Parathyroid adenoma (tissue), 2 donors: ENCODE measurements around the gene ABCB9.
"Not testable (repeated sequence)": the region's sequence is repeated elsewhere in the genome, so short reads cannot be mapped to it uniquely, and the experiment has no call there.

Experiments
- H2AFZ ChIP-seq: fragments of 300-600 bp; sonication (generic); one replicate; pipeline ENCODE4 v1.7.0; 2017; ENCODE audit warnings: antibody characterized with exemption, mild to moderate bottlenecking
- H3K27ac ChIP-seq: fragments of 300-600 bp; sonication (generic); one replicate; pipeline ENCODE4 v1.7.0; 2017
- H3K27me3 ChIP-seq: fragments of 300-600 bp; sonication (generic); one replicate; pipeline ENCODE4 v1.7.0; 2017; ENCODE audit warnings: low read length; ENCODE audit not compliant: control insufficient read depth, insufficient read depth
- H3K36me3 ChIP-seq: fragments of 300-600 bp; sonication (generic); one replicate; pipeline ENCODE4 v1.7.0; 2017; ENCODE audit warnings: low read length; ENCODE audit not compliant: control insufficient read depth, insufficient read depth
- H3K4me1 ChIP-seq: fragments of 300-600 bp; sonication (generic); one replicate; pipeline ENCODE4 v1.7.0; 2017; ENCODE audit warnings: control low read depth
- H3K4me2 ChIP-seq: fragments of 300-600 bp; sonication (generic); one replicate; pipeline ENCODE4 v1.7.0; 2017; ENCODE audit warnings: low read length
- H3K4me3 ChIP-seq: fragments of 300-600 bp; sonication (generic); one replicate; pipeline ENCODE4 v1.7.0; 2017; ENCODE audit warnings: low read depth, low read length
- H3K79me2 ChIP-seq: fragments of 300-600 bp; sonication (generic); one replicate; pipeline ENCODE4 v1.7.0; 2017; ENCODE audit warnings: control low read depth
- H3K9ac ChIP-seq: fragments of 300-600 bp; sonication (generic); one replicate; pipeline ENCODE4 v1.7.0; 2017; ENCODE audit warnings: mild to moderate bottlenecking
- H3K9me3 ChIP-seq: fragments of 300-600 bp; sonication (generic); one replicate; pipeline ENCODE4 v1.7.0; 2017; ENCODE audit warnings: low read length; ENCODE audit not compliant: control insufficient read depth
- TF ChIP-seq, protein P1 (sequence below): fragments of 300-600 bp; sonication (generic); IDR thresholded peaks from one replicate; pipeline ENCODE4 v1.7.0; 2017; ENCODE audit warnings: antibody characterized with exemption, mild to moderate bottlenecking
- donor health status: primary hyperparathyroidism.

ABCB9 gene

DNA sequence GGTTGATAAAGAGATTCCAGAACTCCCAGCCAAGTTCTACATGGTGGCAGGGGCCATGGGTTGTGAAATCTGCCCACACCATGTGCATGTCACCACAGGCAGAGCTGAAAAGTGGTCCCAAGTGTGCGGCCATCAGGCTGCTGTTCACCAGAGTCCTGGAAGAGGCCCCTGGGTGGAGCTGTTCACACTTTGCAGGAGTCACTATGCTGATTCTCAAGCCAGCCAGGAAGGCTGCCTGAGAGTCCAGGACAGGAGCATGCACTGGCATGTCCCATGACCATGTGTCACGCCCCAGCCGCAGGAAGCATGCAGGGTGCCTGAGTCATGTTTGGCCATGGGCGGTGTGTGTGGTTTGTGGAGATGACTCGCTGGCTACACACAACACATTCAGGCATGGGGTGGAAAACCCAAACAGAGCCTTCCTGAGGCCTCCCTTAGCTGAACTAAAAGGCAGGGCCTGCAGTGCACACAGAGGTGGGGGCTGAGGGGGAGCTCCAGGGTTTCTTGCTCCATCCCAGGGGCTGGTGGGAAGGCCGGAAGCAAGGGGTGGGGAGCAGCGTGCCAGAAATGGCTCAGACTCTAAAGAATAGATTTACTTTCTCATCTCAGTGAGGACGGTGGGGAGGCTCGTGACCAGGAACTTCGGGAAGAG, 19.4 kb downstream of the ABCB9 start:
- Histone ChIP-seq H3K36me3 (no peaks in the 10 kb centered on the region), H3K27ac (no peak overlapping the region), H3K4me1 (no peaks in the 10 kb centered on the region), H3K4me3 (no peak overlapping the region), H3K79me2 (peaks cover 1% of the 10 kb centered on the region), H3K9ac (no peak overlapping the region), H2AFZ (no peak overlapping the region), H3K9me3 (no peaks in the 10 kb centered on the region), H3K4me2 (no peak overlapping the region), H3K27me3 (no peaks in the 10 kb centered on the region)
- TF ChIP-seq, protein P1, sequence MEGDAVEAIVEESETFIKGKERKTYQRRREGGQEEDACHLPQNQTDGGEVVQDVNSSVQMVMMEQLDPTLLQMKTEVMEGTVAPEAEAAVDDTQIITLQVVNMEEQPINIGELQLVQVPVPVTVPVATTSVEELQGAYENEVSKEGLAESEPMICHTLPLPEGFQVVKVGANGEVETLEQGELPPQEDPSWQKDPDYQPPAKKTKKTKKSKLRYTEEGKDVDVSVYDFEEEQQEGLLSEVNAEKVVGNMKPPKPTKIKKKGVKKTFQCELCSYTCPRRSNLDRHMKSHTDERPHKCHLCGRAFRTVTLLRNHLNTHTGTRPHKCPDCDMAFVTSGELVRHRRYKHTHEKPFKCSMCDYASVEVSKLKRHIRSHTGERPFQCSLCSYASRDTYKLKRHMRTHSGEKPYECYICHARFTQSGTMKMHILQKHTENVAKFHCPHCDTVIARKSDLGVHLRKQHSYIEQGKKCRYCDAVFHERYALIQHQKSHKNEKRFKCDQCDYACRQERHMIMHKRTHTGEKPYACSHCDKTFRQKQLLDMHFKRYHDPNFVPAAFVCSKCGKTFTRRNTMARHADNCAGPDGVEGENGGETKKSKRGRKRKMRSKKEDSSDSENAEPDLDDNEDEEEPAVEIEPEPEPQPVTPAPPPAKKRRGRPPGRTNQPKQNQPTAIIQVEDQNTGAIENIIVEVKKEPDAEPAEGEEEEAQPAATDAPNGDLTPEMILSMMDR: no peak

DNA sequence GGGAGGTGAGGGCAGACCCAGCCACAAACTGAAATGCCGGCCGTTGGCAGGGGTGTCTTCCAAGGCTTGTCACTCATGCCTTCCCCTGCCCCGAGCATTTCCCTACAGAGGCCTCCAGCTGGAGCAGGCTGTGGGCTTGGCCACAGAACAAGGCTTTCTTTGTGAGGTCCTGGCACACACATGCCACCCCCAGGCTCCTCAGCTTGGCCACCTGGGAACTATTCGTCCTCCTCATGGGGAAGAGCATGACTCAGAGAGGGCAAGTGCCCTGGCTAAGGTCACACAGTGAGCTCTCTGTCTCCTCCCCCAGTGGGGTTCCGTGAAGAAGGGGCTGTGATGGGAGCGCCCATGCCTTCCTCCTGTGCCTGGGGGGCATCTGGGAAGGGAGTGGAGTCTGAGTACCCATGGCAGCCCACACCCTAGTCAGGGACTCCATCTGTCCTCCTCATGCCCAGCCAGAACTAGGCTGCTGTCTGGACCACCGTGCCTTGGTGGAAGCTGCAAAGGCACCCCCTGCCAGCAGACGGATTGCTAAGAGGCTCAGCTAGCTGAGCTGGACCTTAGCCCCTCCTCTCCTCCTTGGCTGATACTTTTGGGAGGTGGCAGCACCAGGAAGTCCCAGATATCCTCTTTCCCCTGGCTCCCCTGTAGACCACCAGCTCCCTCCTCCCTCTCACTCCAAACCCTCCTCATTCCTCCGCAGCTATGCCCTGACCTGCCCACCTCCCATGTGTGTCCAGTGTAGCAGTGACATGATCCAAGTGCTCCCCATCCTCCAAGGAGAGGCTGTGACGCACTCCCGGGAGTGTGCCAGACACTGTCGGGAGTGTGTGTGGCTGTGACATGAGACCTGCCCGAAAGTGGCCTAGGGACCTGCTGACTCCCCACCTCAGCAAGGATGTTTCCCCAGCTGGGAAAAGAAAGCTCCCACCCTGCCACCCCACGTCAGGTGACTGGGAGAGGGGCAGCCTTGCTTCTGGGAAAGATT, 21.4 kb downstream of the ABCB9 start:
- no peak overlapping the region for H3K9ac ChIP-seq
- H3K36me3 ChIP-seq: no peaks in the 10 kb centered on the region
- H3K9me3 ChIP-seq: no peaks in the 10 kb centered on the region
- H3K4me1 ChIP-seq: no peaks in the 10 kb centered on the region
- H3K4me3 ChIP-seq: no peak overlapping the region
- H3K27me3 ChIP-seq: no peaks in the 10 kb centered on the region
- H3K79me2 ChIP-seq: no peaks in the 10 kb centered on the region
- no peak overlapping the region for H3K27ac ChIP-seq
- no peak overlapping the region for H3K4me2 ChIP-seq
- TF ChIP-seq, protein P1: no peak
- H2AFZ ChIP-seq: no peak overlapping the region

DNA sequence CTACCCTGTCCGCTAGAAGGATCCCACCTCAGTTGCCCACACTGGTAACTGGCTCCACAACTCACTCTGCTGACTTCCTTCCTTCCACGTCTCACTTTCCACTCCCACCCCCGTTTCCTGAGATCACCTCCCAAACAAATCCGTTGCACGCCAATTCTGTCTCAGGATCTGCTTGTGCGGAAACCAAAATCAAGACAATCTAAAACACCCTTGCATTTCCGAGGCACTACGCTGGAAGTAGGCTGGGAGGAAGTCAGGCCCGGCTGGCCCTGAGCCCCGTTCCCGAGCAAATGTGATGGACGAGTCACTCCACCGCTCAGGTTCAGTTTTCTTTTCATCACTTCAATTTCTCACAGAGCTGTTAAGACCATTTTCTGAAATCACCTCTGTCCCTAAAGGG, 23.1 kb downstream of the ABCB9 start:
- TF ChIP-seq, protein P1: no peak
- Histone ChIP-seq H3K36me3 (no peaks in the 10 kb centered on the region), H2AFZ (no peak overlapping the region), H3K4me2 (no peak overlapping the region), H3K9me3 (no peaks in the 10 kb centered on the region), H3K79me2 (no peaks in the 10 kb centered on the region), H3K4me1 (no peaks in the 10 kb centered on the region), H3K27me3 (no peaks in the 10 kb centered on the region), H3K4me3 (no peak overlapping the region), H3K27ac (peak overlapping the region; percentile 47), H3K9ac (no peak overlapping the region)

DNA sequence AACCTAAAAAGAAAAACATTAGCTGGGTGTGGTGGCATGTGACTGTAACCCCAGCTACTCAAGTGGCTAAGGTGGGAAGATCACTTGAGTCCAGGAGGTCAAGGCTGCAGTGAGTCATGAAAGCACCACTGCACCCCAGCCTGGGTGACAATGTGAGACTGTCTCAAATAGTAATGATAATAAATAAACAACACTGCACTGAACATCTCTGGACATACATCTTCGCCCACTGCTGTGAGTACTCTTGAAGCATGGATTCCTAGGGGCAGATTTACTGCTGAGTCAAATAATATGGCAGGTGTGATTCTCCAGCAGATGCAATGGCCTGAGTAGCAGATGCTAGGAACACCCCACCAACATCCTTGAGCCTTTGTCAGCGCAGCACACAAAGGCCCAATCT, 23.6 kb downstream of the ABCB9 start:
- H2AFZ ChIP-seq: no peak overlapping the region
- TF ChIP-seq, protein P1: no peak
- H3K36me3 ChIP-seq: no peaks in the 10 kb centered on the region
- H3K4me2 ChIP-seq: no peak overlapping the region
- no peak overlapping the region for H3K4me3 ChIP-seq
- no peaks in the 10 kb centered on the region for H3K27me3 ChIP-seq
- no peak overlapping the region for H3K27ac ChIP-seq
- H3K9me3 ChIP-seq: no peaks in the 10 kb centered on the region
- no peak overlapping the region for H3K9ac ChIP-seq
- H3K4me1 ChIP-seq: no peaks in the 10 kb centered on the region
- no peaks in the 10 kb centered on the region for H3K79me2 ChIP-seq

DNA sequence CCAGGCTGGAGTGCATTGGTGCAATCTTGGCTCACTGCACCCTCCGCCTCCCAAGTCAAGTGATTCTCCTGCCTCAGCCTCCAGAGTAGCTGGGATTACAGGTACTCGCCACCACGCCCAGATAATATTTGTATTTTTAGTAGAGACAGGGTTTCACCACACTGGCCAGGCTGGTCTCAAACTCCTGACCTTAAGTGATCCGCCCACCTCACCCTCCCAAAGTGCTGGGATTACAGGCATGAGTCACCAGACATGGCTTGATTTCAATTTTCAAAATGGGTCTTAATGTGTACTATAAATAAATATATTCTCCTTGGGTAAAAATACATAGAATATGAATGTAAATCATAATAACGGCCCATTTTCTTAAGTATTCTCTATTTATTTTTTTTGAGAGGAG, 24.9 kb downstream of the ABCB9 start:
- H3K36me3 ChIP-seq, H3K27ac ChIP-seq, H2AFZ ChIP-seq, H3K4me3 ChIP-seq, H3K4me1 ChIP-seq, H3K9ac ChIP-seq, H3K79me2 ChIP-seq, H3K4me2 ChIP-seq, H3K9me3 ChIP-seq, H3K27me3 ChIP-seq: not testable (repeated sequence)
